GM23338 (cell line): ENCODE measurements around the gene KLF9. TPM values are rescaled to one million over a fixed set of nuclear protein-coding genes. Genes with fewer than 3 reads are reported as not detected.

ENCODE experiments used
- ATAC-seq: fragments of 200-7000 bp; cut with Tn5 transposase; 3 replicates; pipeline ENCODE4 v1.9.1; 2020
- DNase-seq: peaks from one replicate; pipeline ENCODE4 v3.0.0-alpha.2; 2015; ENCODE audit warnings: low spot score
- H2AFZ ChIP-seq: fragments of 200-600 bp; sonication (generic); 2 replicates; pipeline ENCODE4 v1.8.0; 2016; ENCODE audit warnings: antibody characterized with exemption, mild to moderate bottlenecking, moderate library complexity
- H3F3A ChIP-seq: fragments of 200-600 bp; sonication (generic); replicated peaks from 2 replicates; pipeline ENCODE4 v1.8.0; 2017; ENCODE audit warnings: antibody characterized with exemption, mixed run types, low read depth
- H3K27ac ChIP-seq: fragments of 200-600 bp; sonication (generic); 2 replicates; pipeline ENCODE4 v1.6.1; 2016; ENCODE audit warnings: low read depth
- H3K27me3 ChIP-seq: fragments of 200-600 bp; sonication (generic); 2 replicates; pipeline ENCODE4 v1.8.0; 2016; ENCODE audit warnings: mild to moderate bottlenecking, mixed run types, moderate library complexity; ENCODE audit not compliant: insufficient read depth
- H3K36me3 ChIP-seq: fragments of 200-600 bp; sonication (generic); 2 replicates; pipeline ENCODE4 v1.8.0; 2016; ENCODE audit warnings: mild to moderate bottlenecking; ENCODE audit not compliant: insufficient read depth
- H3K4me1 ChIP-seq: fragments of 200-600 bp; sonication (generic); 2 replicates; pipeline ENCODE4 v1.8.0; 2016; ENCODE audit warnings: mild to moderate bottlenecking, moderate library complexity; ENCODE audit not compliant: insufficient read depth
- H3K4me2 ChIP-seq: fragments of 200-600 bp; sonication (generic); 2 replicates; pipeline ENCODE4 v1.7.1; 2017; ENCODE audit warnings: mixed run types
- H3K4me3 ChIP-seq: fragments of 200-600 bp; sonication (generic); 2 replicates; pipeline ENCODE4 v1.6.1; 2016; ENCODE audit warnings: mixed run types
- H3K79me2 ChIP-seq: fragments of 200-600 bp; sonication (generic); replicated peaks from 2 replicates; pipeline ENCODE4 v1.8.0; 2017; ENCODE audit warnings: mild to moderate bottlenecking; ENCODE audit not compliant: insufficient read depth
- H3K9me2 ChIP-seq: fragments of 200-600 bp; sonication (generic); 2 replicates; pipeline ENCODE4 v1.8.0; 2017; ENCODE audit not compliant: insufficient read depth
- H4K20me1 ChIP-seq: fragments of 200-600 bp; sonication (generic); replicated peaks from 2 replicates; pipeline ENCODE4 v1.8.0; 2017; ENCODE audit warnings: mild to moderate bottlenecking; ENCODE audit not compliant: insufficient read depth
- H3K27ac Mint-ChIP-seq: 2 replicates; pipeline ENCODE4 v1.8.0; 2020; ENCODE audit warnings: inconsistent platforms, mild to moderate bottlenecking, moderate library complexity, mixed read lengths
- H3K27me3 Mint-ChIP-seq: 3 replicates; pipeline ENCODE4 v1.8.0; 2022; ENCODE audit warnings: low read depth, mild to moderate bottlenecking, moderate library complexity, mixed read lengths, inconsistent platforms; ENCODE audit not compliant: insufficient read depth, poor library complexity
- H3K36me3 Mint-ChIP-seq: 3 replicates; pipeline ENCODE4 v1.8.0; 2021; ENCODE audit warnings: low read depth, mild to moderate bottlenecking, inconsistent platforms, moderate library complexity, mixed read lengths
- H3K4me1 Mint-ChIP-seq: 3 replicates; pipeline ENCODE4 v1.8.0; 2020; ENCODE audit warnings: mild to moderate bottlenecking, inconsistent platforms, mixed read lengths
- H3K4me3 Mint-ChIP-seq: 3 replicates; pipeline ENCODE4 v1.8.0; 2021; ENCODE audit warnings: moderate library complexity, mild to moderate bottlenecking, inconsistent platforms, mixed read lengths
- H3K9me3 Mint-ChIP-seq: 3 replicates; pipeline ENCODE4 v1.8.0; 2020; ENCODE audit warnings: moderate library complexity, mild to moderate bottlenecking, inconsistent platforms, mixed read lengths
- CREB1 ChIP-seq: fragments of 250-450 bp; sonication (Bioruptor Pico); IDR thresholded peaks from 2 replicates; pipeline ENCODE4 v1.5.0; 2020; ENCODE audit warnings: low read depth, mild to moderate bottlenecking, moderate library complexity
- EZH2 ChIP-seq: fragments of 200-600 bp; sonication (generic); IDR thresholded peaks from one replicate; pipeline ENCODE4 v1.8.0; 2017; ENCODE audit warnings: antibody characterized with exemption, mild to moderate bottlenecking, low read depth; ENCODE audit not compliant: unreplicated experiment
- JUNB ChIP-seq: IDR thresholded peaks from one replicate; pipeline ENCODE4 v1.6.1; 2016; ENCODE audit warnings: antibody characterized with exemption; ENCODE audit not compliant: unreplicated experiment
- NANOG ChIP-seq: IDR thresholded peaks from 2 replicates; pipeline ENCODE4 v1.6.1; 2016; ENCODE audit warnings: antibody characterized with exemption, borderline replicate concordance
- STAT1 ChIP-seq: IDR thresholded peaks from one replicate; pipeline ENCODE4 v1.6.1; 2016; ENCODE audit warnings: antibody characterized with exemption; ENCODE audit not compliant: unreplicated experiment
- ZNF114 ChIP-seq: fragments of 250-450 bp; sonication (Bioruptor Pico); IDR thresholded peaks from 2 replicates; pipeline ENCODE4 v1.5.0; 2020; ENCODE audit warnings: mild to moderate bottlenecking, moderate library complexity
- ZNF331 ChIP-seq: fragments of 250-450 bp; sonication (Bioruptor Pico); IDR thresholded peaks from 2 replicates; pipeline ENCODE4 v1.5.0; 2020; ENCODE audit warnings: low read depth, mild to moderate bottlenecking, moderate library complexity
- polyA plus RNA-seq: library from polyadenylated mRNA; unstranded; fragments of >200 nt; fragmentation: Nextera tagmentation; extraction: Ambion mirVana; gene quantifications from 2 replicates; pipeline ENCODE4 v1.2.1, GENCODE V29; 2016
- total RNA-seq: library from RNA; depleted of rRNA; stranded (reverse); fragments of >200 nt; shearing (Covaris generic); gene quantifications from 2 replicates; pipeline ENCODE4 v1.2.3, GENCODE V29; 2014
- TF ChIP-seq, protein P1 (sequence below): IDR thresholded peaks from one replicate; pipeline ENCODE4 v1.6.1; 2018; ENCODE audit warnings: antibody characterized with exemption; ENCODE audit not compliant: unreplicated experiment
- TF ChIP-seq, protein P2 (sequence below): IDR thresholded peaks from 2 replicates; pipeline ENCODE4 v1.6.1; 2016; ENCODE audit warnings: antibody characterized with exemption
- TF ChIP-seq, protein P3 (sequence below): fragments of 250-450 bp; sonication (Bioruptor Pico); IDR thresholded peaks from 2 replicates; pipeline ENCODE4 v1.5.0; 2020; ENCODE audit warnings: mild to moderate bottlenecking, moderate library complexity
- TF ChIP-seq, protein P4 (sequence below), 2 experiments: fragments of 200-600 bp in 1 of 2; sonication (generic) in 1 of 2; conservative IDR thresholded peaks; 2 replicates each; pipeline versions ENCODE4 v1.5.1 to v1.6.1; 2016 to 2017; ENCODE audit warnings: antibody characterized with exemption in 2 of 2, low read depth in 2 of 2, mild to moderate bottlenecking in 2 of 2, moderate library complexity in 1 of 2

KLF9 gene
- total and polyA plus RNA-seq, 2 experiments from 2014 or later, result 0.58 to 1.5 TPM

DNA sequence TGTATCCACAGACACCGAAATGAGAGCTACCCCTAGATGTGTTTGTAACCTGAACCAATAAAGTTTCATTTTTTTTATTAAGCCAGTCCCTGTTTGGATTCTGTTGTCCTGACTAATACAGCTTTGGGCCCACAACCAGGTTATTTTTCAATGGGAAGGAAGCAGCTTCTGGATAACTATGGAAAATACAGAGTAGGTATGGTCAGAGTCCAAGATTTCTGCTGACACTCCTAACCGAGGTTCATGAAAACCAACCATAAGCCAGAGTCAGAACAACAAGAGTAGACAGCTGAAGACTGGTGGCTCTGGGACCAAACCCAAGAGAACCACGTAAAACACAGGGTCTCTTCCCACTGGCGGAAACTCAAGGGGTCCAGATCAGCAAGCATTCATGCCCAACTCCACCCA lies 10.8 kb downstream of the KLF9 start:
- H3K4me2 ChIP-seq, result no peak overlapping the region
- no peak overlapping the region for H3K27ac Mint-ChIP-seq
- no peaks in the 10 kb centered on the region for H3K9me3 Mint-ChIP-seq

More for the DNA sequence above, 10.8 kb downstream of the KLF9 start:
- Mint-ChIP-seq H3K27me3 (peaks cover 6% of the 10 kb centered on the region), H3K4me3 (no peak overlapping the region), H3K36me3 (no peaks in the 10 kb centered on the region), H3K4me1 (peaks cover 17% of the 10 kb centered on the region)
- Histone ChIP-seq H4K20me1 (no peaks in the 10 kb centered on the region), H3K36me3 (no peaks in the 10 kb centered on the region), H3K9me2 (no peaks in the 10 kb centered on the region; the same call in 1 of the 2 replicates), H3K79me2 (no peaks in the 10 kb centered on the region), H3K4me1 (peaks cover 13% of the 10 kb centered on the region), H3K4me3 (no peak overlapping the region), H3F3A (no peaks in the 10 kb centered on the region), H3K27me3 (0 out of 2 replicates have a peak, but pooled peaks cover 8% of the 10 kb centered on the region), H2AFZ (no peak overlapping the region), H3K27ac (no peak overlapping the region)
- TF ChIP-seq, protein P1, sequence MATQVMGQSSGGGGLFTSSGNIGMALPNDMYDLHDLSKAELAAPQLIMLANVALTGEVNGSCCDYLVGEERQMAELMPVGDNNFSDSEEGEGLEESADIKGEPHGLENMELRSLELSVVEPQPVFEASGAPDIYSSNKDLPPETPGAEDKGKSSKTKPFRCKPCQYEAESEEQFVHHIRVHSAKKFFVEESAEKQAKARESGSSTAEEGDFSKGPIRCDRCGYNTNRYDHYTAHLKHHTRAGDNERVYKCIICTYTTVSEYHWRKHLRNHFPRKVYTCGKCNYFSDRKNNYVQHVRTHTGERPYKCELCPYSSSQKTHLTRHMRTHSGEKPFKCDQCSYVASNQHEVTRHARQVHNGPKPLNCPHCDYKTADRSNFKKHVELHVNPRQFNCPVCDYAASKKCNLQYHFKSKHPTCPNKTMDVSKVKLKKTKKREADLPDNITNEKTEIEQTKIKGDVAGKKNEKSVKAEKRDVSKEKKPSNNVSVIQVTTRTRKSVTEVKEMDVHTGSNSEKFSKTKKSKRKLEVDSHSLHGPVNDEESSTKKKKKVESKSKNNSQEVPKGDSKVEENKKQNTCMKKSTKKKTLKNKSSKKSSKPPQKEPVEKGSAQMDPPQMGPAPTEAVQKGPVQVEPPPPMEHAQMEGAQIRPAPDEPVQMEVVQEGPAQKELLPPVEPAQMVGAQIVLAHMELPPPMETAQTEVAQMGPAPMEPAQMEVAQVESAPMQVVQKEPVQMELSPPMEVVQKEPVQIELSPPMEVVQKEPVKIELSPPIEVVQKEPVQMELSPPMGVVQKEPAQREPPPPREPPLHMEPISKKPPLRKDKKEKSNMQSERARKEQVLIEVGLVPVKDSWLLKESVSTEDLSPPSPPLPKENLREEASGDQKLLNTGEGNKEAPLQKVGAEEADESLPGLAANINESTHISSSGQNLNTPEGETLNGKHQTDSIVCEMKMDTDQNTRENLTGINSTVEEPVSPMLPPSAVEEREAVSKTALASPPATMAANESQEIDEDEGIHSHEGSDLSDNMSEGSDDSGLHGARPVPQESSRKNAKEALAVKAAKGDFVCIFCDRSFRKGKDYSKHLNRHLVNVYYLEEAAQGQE, result no peak
- TF ChIP-seq ZNF331 (no peak), NANOG (no peak), CREB1 (CRISPR knock-in tag) (no peak), ZNF114 (CRISPR knock-in tag) (no peak), JUNB (no peak), STAT1 (no peak), EZH2 (no peak)
- TF ChIP-seq, protein P2, sequence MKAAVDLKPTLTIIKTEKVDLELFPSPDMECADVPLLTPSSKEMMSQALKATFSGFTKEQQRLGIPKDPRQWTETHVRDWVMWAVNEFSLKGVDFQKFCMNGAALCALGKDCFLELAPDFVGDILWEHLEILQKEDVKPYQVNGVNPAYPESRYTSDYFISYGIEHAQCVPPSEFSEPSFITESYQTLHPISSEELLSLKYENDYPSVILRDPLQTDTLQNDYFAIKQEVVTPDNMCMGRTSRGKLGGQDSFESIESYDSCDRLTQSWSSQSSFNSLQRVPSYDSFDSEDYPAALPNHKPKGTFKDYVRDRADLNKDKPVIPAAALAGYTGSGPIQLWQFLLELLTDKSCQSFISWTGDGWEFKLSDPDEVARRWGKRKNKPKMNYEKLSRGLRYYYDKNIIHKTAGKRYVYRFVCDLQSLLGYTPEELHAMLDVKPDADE, result no peak
- TF ChIP-seq, protein P3, sequence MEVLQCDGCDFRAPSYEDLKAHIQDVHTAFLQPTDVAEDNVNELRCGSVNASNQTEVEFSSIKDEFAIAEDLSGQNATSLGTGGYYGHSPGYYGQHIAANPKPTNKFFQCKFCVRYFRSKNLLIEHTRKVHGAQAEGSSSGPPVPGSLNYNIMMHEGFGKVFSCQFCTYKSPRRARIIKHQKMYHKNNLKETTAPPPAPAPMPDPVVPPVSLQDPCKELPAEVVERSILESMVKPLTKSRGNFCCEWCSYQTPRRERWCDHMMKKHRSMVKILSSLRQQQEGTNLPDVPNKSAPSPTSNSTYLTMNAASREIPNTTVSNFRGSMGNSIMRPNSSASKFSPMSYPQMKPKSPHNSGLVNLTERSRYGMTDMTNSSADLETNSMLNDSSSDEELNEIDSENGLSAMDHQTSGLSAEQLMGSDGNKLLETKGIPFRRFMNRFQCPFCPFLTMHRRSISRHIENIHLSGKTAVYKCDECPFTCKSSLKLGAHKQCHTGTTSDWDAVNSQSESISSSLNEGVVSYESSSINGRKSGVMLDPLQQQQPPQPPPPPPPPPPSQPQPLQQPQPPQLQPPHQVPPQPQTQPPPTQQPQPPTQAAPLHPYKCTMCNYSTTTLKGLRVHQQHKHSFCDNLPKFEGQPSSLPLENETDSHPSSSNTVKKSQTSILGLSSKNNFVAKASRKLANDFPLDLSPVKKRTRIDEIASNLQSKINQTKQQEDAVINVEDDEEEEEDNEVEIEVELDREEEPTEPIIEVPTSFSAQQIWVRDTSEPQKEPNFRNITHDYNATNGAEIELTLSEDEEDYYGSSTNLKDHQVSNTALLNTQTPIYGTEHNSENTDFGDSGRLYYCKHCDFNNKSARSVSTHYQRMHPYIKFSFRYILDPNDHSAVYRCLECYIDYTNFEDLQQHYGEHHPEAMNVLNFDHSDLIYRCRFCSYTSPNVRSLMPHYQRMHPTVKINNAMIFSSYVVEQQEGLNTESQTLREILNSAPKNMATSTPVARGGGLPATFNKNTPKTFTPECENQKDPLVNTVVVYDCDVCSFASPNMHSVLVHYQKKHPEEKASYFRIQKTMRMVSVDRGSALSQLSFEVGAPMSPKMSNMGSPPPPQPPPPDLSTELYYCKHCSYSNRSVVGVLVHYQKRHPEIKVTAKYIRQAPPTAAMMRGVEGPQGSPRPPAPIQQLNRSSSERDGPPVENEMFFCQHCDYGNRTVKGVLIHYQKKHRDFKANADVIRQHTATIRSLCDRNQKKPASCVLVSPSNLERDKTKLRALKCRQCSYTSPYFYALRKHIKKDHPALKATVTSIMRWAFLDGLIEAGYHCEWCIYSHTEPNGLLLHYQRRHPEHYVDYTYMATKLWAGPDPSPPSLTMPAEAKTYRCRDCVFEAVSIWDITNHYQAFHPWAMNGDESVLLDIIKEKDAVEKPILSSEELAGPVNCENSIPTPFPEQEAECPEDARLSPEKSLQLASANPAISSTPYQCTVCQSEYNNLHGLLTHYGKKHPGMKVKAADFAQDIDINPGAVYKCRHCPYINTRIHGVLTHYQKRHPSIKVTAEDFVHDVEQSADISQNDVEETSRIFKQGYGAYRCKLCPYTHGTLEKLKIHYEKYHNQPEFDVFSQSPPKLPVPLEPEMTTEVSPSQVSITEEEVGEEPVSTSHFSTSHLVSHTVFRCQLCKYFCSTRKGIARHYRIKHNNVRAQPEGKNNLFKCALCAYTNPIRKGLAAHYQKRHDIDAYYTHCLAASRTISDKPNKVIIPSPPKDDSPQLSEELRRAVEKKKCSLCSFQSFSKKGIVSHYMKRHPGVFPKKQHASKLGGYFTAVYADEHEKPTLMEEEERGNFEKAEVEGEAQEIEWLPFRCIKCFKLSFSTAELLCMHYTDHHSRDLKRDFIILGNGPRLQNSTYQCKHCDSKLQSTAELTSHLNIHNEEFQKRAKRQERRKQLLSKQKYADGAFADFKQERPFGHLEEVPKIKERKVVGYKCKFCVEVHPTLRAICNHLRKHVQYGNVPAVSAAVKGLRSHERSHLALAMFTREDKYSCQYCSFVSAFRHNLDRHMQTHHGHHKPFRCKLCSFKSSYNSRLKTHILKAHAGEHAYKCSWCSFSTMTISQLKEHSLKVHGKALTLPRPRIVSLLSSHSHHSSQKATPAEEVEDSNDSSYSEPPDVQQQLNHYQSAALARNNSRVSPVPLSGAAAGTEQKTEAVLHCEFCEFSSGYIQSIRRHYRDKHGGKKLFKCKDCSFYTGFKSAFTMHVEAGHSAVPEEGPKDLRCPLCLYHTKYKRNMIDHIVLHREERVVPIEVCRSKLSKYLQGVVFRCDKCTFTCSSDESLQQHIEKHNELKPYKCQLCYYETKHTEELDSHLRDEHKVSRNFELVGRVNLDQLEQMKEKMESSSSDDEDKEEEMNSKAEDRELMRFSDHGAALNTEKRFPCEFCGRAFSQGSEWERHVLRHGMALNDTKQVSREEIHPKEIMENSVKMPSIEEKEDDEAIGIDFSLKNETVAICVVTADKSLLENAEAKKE (CRISPR knock-in tag), result no peak
- TF ChIP-seq, protein P4, sequence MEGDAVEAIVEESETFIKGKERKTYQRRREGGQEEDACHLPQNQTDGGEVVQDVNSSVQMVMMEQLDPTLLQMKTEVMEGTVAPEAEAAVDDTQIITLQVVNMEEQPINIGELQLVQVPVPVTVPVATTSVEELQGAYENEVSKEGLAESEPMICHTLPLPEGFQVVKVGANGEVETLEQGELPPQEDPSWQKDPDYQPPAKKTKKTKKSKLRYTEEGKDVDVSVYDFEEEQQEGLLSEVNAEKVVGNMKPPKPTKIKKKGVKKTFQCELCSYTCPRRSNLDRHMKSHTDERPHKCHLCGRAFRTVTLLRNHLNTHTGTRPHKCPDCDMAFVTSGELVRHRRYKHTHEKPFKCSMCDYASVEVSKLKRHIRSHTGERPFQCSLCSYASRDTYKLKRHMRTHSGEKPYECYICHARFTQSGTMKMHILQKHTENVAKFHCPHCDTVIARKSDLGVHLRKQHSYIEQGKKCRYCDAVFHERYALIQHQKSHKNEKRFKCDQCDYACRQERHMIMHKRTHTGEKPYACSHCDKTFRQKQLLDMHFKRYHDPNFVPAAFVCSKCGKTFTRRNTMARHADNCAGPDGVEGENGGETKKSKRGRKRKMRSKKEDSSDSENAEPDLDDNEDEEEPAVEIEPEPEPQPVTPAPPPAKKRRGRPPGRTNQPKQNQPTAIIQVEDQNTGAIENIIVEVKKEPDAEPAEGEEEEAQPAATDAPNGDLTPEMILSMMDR (conservative IDR thresholded peaks at IDR 0.05; ENCODE audit: low read depth in 2 of 2), result no peak
- ATAC-seq, result no peak
- no peak for DNase-seq
